Measurements from ENCODE around the gene TGFBR2. TPM values are rescaled to one million over a fixed set of nuclear protein-coding genes. Genes with fewer than 3 reads are reported as not detected.
A peak's percentile ranks its signal among the peaks of the same experiment; 100 is the strongest.

The TGFBR2 gene
- total RNA-seq, 4 donors from 2014 or later, result 338 to 406 (median 350) TPM

GRCh38 chr3:30654269-30654668, 47.9 kb downstream of the TGFBR2 start:
- H3K36me3 ChIP-seq, result peaks cover 0 to 80% (median 4%) of the 10 kb centered on the region in 3 donors

DNA sequence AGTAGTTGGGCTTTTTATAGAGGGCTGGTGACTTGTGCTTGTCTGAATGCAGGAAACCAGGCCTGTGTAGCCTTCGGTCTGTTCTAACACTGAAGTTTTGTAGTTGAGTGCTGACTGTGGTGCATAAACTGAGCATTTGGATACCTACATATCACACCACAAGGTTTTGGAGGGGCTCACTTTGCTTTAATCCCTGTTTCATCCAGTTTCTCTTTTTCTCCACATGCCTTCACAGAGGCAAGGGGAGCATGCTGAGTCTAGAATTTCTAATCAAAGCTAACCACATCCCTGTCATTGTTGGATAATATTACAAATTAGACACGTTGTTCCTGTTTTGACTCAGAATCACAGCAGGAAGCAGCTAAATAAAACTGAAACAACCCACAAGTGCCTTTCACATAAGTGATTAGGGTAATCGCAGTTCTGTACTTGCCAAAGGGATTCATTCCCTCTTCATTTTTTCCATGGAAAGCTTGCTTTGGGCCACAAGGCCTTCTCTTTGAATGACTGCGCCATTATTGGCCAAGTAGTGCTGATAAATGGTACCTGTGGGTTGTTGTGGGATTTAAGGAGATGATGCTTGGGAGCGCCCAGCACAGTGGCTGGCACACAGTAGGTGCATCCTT, 48.9 kb downstream of the TGFBR2 start:
- DNase-seq (ENCODE audit: low spot score in 2 of 2), result no peak
- Histone ChIP-seq H3K9me3 (no peaks in the 10 kb centered on the region), H3K4me3 (no peak overlapping the region), H3K27ac (peak overlapping the region in 3 of 4 donors; percentile 70 to 87 (median 82)), H3K4me1 (peaks cover 3 to 79% (median 71%) of the 10 kb centered on the region in 4 donors), H3K36me3 (peaks cover 0 to 69% (median 4%) of the 10 kb centered on the region in 3 donors), H3K27me3 (no peaks in the 10 kb centered on the region)
- 68% methylated on average over 5 of the region's 5 CpGs for WGBS, 2 donors
- TF ChIP-seq, protein P1, sequence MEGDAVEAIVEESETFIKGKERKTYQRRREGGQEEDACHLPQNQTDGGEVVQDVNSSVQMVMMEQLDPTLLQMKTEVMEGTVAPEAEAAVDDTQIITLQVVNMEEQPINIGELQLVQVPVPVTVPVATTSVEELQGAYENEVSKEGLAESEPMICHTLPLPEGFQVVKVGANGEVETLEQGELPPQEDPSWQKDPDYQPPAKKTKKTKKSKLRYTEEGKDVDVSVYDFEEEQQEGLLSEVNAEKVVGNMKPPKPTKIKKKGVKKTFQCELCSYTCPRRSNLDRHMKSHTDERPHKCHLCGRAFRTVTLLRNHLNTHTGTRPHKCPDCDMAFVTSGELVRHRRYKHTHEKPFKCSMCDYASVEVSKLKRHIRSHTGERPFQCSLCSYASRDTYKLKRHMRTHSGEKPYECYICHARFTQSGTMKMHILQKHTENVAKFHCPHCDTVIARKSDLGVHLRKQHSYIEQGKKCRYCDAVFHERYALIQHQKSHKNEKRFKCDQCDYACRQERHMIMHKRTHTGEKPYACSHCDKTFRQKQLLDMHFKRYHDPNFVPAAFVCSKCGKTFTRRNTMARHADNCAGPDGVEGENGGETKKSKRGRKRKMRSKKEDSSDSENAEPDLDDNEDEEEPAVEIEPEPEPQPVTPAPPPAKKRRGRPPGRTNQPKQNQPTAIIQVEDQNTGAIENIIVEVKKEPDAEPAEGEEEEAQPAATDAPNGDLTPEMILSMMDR (IDR thresholded peaks at IDR 0.05), result no peak
- no peak for TF ChIP-seq POLR2A (IDR thresholded peaks at IDR 0.05)
- TF ChIP-seq EP300 (IDR thresholded peaks at IDR 0.05), result peak in 1 of 2 donors; percentile 42

More at GRCh38 chr3:30654269-30654668, 47.9 kb downstream of the TGFBR2 start:
- Histone ChIP-seq H3K27ac (peak overlapping the region in 3 of 4 donors; percentile 43 to 82 (median 70)), H3K4me1 (peaks cover 3 to 79% (median 67%) of the 10 kb centered on the region in 4 donors), H3K27me3 (no peaks in the 10 kb centered on the region), H3K9me3 (no peaks in the 10 kb centered on the region), H3K4me3 (no peak overlapping the region)
- no peak for TF ChIP-seq EP300 (IDR thresholded peaks at IDR 0.05)
- TF ChIP-seq, protein P1 (IDR thresholded peaks at IDR 0.05), result no peak
- TF ChIP-seq POLR2A (IDR thresholded peaks at IDR 0.05), result no peak
- no peak for DNase-seq (ENCODE audit: low spot score in 2 of 2)
- WGBS, 2 donors, result 30 to 50% methylated on average over 1 of the region's 1 CpG

DNA sequence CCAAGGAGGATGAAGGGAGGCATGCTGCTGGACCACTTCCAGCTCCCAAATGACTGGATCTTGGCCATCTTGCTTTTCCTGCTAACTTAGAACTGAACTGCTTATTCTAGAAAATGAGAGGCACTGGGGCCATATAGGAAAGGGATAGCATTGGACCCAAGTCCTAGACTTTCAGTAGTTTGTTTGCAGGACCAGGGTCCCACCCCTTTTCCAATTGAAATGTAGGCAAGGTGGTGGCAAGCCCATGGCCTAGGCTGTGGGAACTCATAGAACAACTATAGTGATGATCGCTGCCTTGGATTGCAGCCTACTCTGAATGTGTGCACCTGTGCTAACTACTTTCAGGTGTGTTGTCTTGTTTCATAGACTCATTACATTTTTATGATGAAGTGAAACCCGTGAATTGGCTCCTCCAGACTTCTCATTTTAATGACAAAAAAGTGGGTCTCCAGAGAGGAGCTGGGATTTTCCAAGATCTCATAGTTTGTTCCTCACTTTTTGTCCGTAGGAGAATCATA, 50.3 kb downstream of the TGFBR2 start:
- no peaks in the 10 kb centered on the region for H3K9me3 ChIP-seq
- no peaks in the 10 kb centered on the region for H3K27me3 ChIP-seq
- H3K4me3 ChIP-seq, result no peak overlapping the region
- H3K4me1 ChIP-seq, result peaks cover 3 to 85% (median 81%) of the 10 kb centered on the region in 4 donors
- H3K27ac ChIP-seq, result peak overlapping the region in 3 of 4 donors; percentile 71 to 87 (median 82)
- no peak for TF ChIP-seq EP300 (IDR thresholded peaks at IDR 0.05)
- TF ChIP-seq POLR2A (IDR thresholded peaks at IDR 0.05), result no peak
- TF ChIP-seq, protein P1 (IDR thresholded peaks at IDR 0.05), result no peak
- 84 to 85% methylated on average over 3 of the region's 3 CpGs for WGBS, 2 donors
- no peak for DNase-seq (ENCODE audit: low spot score in 2 of 2)
- H3K36me3 ChIP-seq, result peaks cover 0 to 69% (median 4%) of the 10 kb centered on the region in 3 donors

- TF ChIP-seq, protein P1 (IDR thresholded peaks at IDR 0.05), result no peak
- TF ChIP-seq POLR2A (IDR thresholded peaks at IDR 0.05), result no peak
- no peak for TF ChIP-seq EP300 (IDR thresholded peaks at IDR 0.05)
- no peaks in the 10 kb centered on the region for H3K27me3 ChIP-seq
- H3K4me3 ChIP-seq, result no peak overlapping the region
- WGBS, 2 donors, result 24 to 26% methylated on average over 3 of the region's 3 CpGs
- peaks cover 3 to 98% (median 84%) of the 10 kb centered on the region in 4 donors for H3K4me1 ChIP-seq
- H3K36me3 ChIP-seq, result peaks cover 0 to 58% (median 4%) of the 10 kb centered on the region in 3 donors
- H3K9me3 ChIP-seq, result no peaks in the 10 kb centered on the region
- peak overlapping the region; percentile 6 to 87 (median 76) for H3K27ac ChIP-seq
- no peak for DNase-seq (ENCODE audit: low spot score in 2 of 2)
These were observed 51.5 kb downstream of the TGFBR2 start for GRCh38 chr3:30657914-30658313.
